ENCODE results near the gene NCSTN.

NCSTN gene

DNA sequence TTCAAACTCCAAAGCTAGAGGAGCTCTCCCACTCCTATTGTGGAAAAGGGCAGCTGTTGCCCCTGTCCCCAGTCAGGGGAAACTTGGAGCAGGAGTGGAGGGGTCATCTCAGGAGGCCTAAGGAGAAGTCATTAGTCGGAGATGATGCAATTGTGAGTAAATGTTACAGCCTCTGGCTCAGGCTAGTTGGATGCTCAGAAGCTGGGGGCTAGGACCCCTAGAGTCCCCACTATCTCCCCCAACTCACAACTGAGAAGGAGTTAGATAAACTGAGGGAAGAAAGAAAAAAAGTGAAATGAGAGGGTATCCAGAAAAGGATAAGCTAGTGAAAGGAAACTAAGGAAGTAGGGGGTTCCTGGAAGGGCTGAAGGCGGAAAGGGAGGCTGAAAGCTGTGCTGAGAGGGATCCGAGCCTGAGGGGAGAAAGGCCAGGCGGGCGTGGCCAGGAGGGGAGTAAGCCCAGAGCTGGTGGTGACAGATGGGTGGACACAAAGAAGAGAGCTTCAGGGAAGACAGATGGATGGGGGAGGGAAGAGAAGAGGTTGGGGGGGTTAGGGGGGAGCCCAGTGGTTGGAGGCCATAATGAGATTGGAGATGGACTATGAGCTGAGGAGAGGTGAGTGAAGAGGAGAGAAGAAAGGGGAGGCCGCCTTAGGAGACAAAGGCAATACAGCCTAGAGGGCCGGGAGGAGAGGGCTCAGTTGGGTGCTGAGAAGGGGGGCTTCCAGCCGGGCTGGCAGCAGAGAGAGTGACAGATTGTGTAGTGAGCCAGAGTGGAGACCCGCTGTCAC is 19.2 kb downstream of the NCSTN start:
- Histone ChIP-seq H3K27ac (ENCODE audit: low read depth, low read length, severe bottlenecking) (peak overlapping the region; percentile 90), H3K4me1 (ENCODE audit: control insufficient read depth, insufficient read depth, low read length, poor library complexity, severe bottlenecking) (peaks cover 12% of the 10 kb centered on the region), H3K36me3 (ENCODE audit: control insufficient read depth, insufficient read depth, low read length) (peaks cover 34% of the 10 kb centered on the region), H3K4me3 (ENCODE audit: extremely low read depth, insufficient read depth, low read length, poor library complexity, severe bottlenecking) (no peak overlapping the region), H3K9me3 (ENCODE audit: control insufficient read depth, low read length) (no peaks in the 10 kb centered on the region)
- WGBS, 2 experiments (ENCODE audit: insufficient coverage in 2 of 2), result 73 to 76% methylated on average over 8 of the region's 9 CpGs

DNA sequence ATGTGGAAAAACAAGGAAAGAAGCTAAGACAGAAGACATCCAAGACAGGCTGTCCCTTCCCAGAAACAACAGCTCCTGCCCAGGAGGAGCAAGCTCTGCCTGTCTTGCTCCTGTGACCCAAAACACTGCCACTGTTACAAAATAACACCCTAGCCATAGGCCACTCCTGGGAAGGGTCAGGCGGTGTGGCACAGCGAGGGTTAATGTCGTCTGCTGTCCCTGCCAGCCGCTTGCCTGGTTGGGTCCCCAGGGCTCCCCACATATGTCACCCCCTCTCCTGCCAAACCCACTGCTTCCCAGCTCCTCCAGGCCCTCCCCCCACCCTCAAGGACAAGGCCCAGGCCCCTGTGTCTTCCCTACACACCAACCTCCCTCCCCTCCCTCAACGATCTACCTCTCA is 19.8 kb downstream of the NCSTN start:
- no peaks in the 10 kb centered on the region for H3K9me3 ChIP-seq (ENCODE audit: control insufficient read depth, low read length)
- 67 to 72% methylated on average over 3 to 4 of the region's 5 CpGs for WGBS, 2 experiments (ENCODE audit: insufficient coverage in 2 of 2)
- peaks cover 28% of the 10 kb centered on the region for H3K36me3 ChIP-seq (ENCODE audit: control insufficient read depth, insufficient read depth, low read length)

DNA sequence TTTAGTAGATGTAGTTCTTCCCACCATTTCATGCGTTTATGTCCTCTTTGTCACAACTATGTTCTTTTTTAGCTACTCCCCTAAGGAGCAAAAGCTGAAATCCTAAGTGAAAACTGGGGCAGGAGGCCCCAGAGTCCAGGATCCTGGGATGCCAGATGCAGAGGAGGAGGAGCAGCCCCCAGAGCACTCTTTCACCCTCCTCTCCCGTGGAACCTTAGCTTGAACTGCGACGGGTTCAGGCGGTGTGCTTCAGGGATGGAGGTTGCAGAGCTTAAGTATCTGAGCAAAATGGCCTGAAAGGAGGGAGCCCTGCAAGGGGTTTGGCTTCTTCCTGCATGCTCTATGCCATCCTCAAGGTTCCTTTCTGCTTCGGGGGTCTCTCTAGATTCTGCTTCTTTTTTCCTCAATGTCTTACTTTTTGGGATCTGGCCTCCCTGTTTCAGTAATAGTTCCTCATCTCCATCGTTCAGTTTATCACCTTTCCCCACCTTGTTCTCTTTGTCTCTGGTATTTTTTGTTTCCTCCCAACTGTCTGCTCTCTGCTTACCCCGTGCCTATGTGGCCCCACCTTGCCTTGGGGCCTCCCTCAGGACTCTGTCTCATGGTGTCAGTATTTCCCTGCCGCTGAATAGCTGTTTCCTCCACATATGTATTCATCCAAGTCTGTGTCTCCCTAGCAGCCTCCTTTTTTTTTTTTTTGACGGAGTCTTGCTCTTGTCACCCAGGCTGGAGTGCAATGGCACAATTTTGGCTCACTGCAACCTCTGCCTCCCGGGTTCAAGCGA is 21.0 kb downstream of the NCSTN start:
- no peak overlapping the region for H3K4me3 ChIP-seq (ENCODE audit: extremely low read depth, insufficient read depth, low read length, poor library complexity, severe bottlenecking)
- H3K27ac ChIP-seq (ENCODE audit: low read depth, low read length, severe bottlenecking), result no peak overlapping the region
- no peaks in the 10 kb centered on the region for H3K9me3 ChIP-seq (ENCODE audit: control insufficient read depth, low read length)
- peaks cover 18% of the 10 kb centered on the region for H3K36me3 ChIP-seq (ENCODE audit: control insufficient read depth, insufficient read depth, low read length)
- H3K4me1 ChIP-seq (ENCODE audit: control insufficient read depth, insufficient read depth, low read length, poor library complexity, severe bottlenecking), result peaks cover 12% of the 10 kb centered on the region
- WGBS, 2 experiments (ENCODE audit: insufficient coverage in 2 of 2), result 80 to 85% methylated on average over 7 to 8 of the region's 12 CpGs

More for the DNA sequence above, 19.8 kb downstream of the NCSTN start:
- H3K4me3 ChIP-seq (ENCODE audit: extremely low read depth, insufficient read depth, low read length, poor library complexity, severe bottlenecking), result no peak overlapping the region
- peaks cover 12% of the 10 kb centered on the region for H3K4me1 ChIP-seq (ENCODE audit: control insufficient read depth, insufficient read depth, low read length, poor library complexity, severe bottlenecking)
- H3K27ac ChIP-seq (ENCODE audit: low read depth, low read length, severe bottlenecking), result peak overlapping the region; percentile 90

DNA sequence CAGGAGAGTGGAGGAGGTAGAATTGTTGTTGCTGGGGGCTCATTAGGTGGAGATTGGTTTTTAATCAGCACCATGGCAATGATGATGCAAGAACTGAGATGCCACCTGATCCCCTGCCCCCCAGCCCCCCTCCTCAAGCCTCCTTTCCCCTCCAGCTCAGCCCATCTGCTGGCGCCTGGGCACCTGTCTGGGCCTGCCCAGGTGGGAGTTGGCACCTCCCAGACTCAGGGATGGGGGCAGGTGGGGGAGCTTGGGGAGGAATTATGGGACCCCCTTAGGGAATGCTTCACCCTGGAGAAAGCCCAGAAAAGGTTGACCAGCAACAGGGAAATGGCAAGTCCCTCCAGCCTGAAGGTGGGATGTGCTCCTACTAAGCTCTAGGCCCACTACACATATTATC is 22.1 kb downstream of the NCSTN start:
- WGBS, 2 experiments (ENCODE audit: insufficient coverage in 2 of 2), result no CpG with 5 or more reads among the region's 1 CpG
- no peak overlapping the region for H3K27ac ChIP-seq (ENCODE audit: low read depth, low read length, severe bottlenecking)
- H3K4me1 ChIP-seq (ENCODE audit: control insufficient read depth, insufficient read depth, low read length, poor library complexity, severe bottlenecking), result peaks cover 12% of the 10 kb centered on the region
- no peaks in the 10 kb centered on the region for H3K9me3 ChIP-seq (ENCODE audit: control insufficient read depth, low read length)
- H3K36me3 ChIP-seq (ENCODE audit: control insufficient read depth, insufficient read depth, low read length), result peaks cover 8% of the 10 kb centered on the region
- H3K4me3 ChIP-seq (ENCODE audit: extremely low read depth, insufficient read depth, low read length, poor library complexity, severe bottlenecking), result no peak overlapping the region

DNA sequence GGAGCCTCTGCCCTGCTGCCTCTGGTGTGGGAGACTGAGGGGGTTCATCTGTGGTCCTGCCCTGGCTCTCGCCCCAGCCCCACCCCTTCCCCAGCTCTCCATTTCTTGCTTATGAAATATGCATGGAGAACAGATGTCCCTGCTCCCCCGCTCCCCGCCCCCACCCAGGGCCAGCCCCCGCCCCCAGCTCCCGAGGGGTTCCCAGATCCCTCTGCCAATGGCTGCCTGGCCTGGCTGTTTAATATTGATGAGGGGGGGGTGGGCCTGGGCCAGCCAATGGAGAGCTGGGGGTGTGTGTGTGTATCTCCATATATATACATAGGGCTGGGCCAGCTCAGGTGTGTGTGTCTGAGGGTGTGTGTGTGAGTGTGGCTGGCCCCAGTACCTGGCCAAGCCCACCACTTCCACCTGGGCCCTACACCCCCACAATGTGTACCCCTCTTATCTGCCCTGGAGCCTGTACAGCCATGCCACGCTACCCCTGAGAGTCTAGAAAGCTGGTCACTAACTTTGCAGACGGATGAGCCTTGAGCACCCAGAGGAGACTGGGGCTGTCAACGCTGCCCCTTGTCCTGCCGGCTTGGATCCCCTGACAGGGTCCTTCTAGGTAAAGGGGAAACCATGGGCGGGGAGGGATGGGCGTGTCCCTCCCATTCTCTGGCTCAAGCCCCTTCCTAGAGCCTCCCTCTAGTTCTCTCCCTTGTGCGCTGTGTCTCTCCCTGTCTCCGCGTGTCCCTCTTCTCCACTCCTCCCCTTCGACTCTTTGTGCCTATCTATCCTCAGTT is 23.7 kb downstream of the NCSTN start, which contains the start of gene NHLH1:
TSS of gene NHLH1 (plus strand) at position 341 of the 785 bp plus-strand sequence. CDS start 3,661 bp downstream, outside the sequence.
- peaks cover 9% of the 10 kb centered on the region for H3K4me1 ChIP-seq (ENCODE audit: control insufficient read depth, insufficient read depth, low read length, poor library complexity, severe bottlenecking)
- whole genome bisulfite sequencing, 2 experiments (ENCODE audit: insufficient coverage in 2 of 2), result 76 to 88% methylated on average over 5 to 7 of the region's 15 CpGs
- H3K27ac ChIP-seq (ENCODE audit: low read depth, low read length, severe bottlenecking), result no peak within 1 kb of the TSS
- no peak within 1 kb of the TSS for H3K4me3 ChIP-seq (ENCODE audit: extremely low read depth, insufficient read depth, low read length, poor library complexity, severe bottlenecking)
- no peaks in the 10 kb centered on the region for H3K36me3 ChIP-seq (ENCODE audit: control insufficient read depth, insufficient read depth, low read length)
- no peaks in the 10 kb centered on the region for H3K9me3 ChIP-seq (ENCODE audit: control insufficient read depth, low read length)

- Histone ChIP-seq H3K4me3 (ENCODE audit: extremely low read depth, insufficient read depth, low read length, poor library complexity, severe bottlenecking) (no peak overlapping the region), H3K36me3 (ENCODE audit: control insufficient read depth, insufficient read depth, low read length) (no peaks in the 10 kb centered on the region), H3K9me3 (ENCODE audit: control insufficient read depth, low read length) (no peaks in the 10 kb centered on the region), H3K27ac (ENCODE audit: low read depth, low read length, severe bottlenecking) (no peak overlapping the region), H3K4me1 (ENCODE audit: control insufficient read depth, insufficient read depth, low read length, poor library complexity, severe bottlenecking) (peaks cover 3% of the 10 kb centered on the region)
- WGBS, 2 experiments (ENCODE audit: insufficient coverage in 2 of 2), result 87 to 94% methylated on average over 4 of the region's 4 CpGs
These were observed 24.3 kb downstream of the NCSTN start for GRCh38 chr1:160367516-160367900.

GRCh38 chr1:160367934-160368923 is 25.0 kb downstream of the NCSTN start:
- Histone ChIP-seq H3K9me3 (ENCODE audit: control insufficient read depth, low read length) (no peaks in the 10 kb centered on the region), H3K36me3 (ENCODE audit: control insufficient read depth, insufficient read depth, low read length) (no peaks in the 10 kb centered on the region), H3K4me1 (ENCODE audit: control insufficient read depth, insufficient read depth, low read length, poor library complexity, severe bottlenecking) (no peaks in the 10 kb centered on the region), H3K27ac (ENCODE audit: low read depth, low read length, severe bottlenecking) (no peak overlapping the region), H3K4me3 (ENCODE audit: extremely low read depth, insufficient read depth, low read length, poor library complexity, severe bottlenecking) (no peak overlapping the region)
- 89% methylated on average over 3 of the region's 4 CpGs; no CpG with 5 or more reads in 1 of the 2 experiments for WGBS, 2 experiments (ENCODE audit: insufficient coverage in 2 of 2)

- WGBS, 2 experiments (ENCODE audit: insufficient coverage in 2 of 2), result no CpG with 5 or more reads among the region's 1 CpG
- no peak overlapping the region for H3K27ac ChIP-seq (ENCODE audit: low read depth, low read length, severe bottlenecking)
These were observed 25.9 kb downstream of the NCSTN start for GRCh38 chr1:160369087-160369486.

DNA sequence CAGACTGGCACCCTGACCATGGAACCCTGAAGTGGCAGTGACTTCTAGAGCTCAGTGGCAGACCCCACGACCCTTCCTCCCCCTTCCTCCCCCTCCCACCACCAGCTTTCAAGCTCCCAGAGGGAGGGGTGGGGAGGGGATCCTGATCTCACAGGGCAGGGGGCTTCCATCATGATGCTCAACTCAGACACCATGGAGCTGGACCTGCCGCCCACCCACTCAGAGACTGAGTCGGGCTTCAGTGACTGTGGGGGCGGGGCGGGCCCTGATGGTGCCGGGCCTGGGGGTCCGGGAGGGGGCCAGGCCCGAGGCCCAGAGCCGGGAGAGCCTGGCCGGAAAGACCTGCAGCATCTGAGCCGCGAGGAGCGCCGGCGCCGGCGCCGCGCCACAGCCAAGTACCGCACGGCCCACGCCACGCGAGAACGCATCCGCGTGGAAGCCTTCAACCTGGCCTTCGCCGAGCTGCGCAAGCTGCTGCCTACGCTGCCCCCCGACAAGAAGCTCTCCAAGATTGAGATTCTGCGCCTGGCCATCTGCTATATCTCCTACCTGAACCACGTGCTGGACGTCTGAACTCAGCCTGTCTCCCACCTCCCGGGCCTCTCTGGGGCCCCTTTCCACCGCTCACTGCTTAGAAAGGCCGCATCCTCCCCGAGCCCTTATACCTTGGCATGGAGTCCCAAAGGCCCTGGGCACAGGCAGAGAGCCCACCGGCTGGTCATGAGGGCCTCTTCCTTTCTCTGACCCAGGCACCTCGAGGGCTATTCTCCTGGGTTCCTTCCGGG is 27.6 kb downstream of the NCSTN start:
- H3K9me3 ChIP-seq (ENCODE audit: control insufficient read depth, low read length), result no peaks in the 10 kb centered on the region
- H3K4me1 ChIP-seq (ENCODE audit: control insufficient read depth, insufficient read depth, low read length, poor library complexity, severe bottlenecking), result peaks cover 11% of the 10 kb centered on the region
- WGBS, 2 experiments (ENCODE audit: insufficient coverage in 2 of 2), result 92 to 93% methylated on average over 36 to 38 of the region's 42 CpGs
- no peak overlapping the region for H3K27ac ChIP-seq (ENCODE audit: low read depth, low read length, severe bottlenecking)
- no peak overlapping the region for H3K4me3 ChIP-seq (ENCODE audit: extremely low read depth, insufficient read depth, low read length, poor library complexity, severe bottlenecking)
- no peaks in the 10 kb centered on the region for H3K36me3 ChIP-seq (ENCODE audit: control insufficient read depth, insufficient read depth, low read length)

More at GRCh38 chr1:160369087-160369486, 25.9 kb downstream of the NCSTN start:
- no peaks in the 10 kb centered on the region for H3K4me1 ChIP-seq (ENCODE audit: control insufficient read depth, insufficient read depth, low read length, poor library complexity, severe bottlenecking)
- H3K4me3 ChIP-seq (ENCODE audit: extremely low read depth, insufficient read depth, low read length, poor library complexity, severe bottlenecking), result no peak overlapping the region
- H3K36me3 ChIP-seq (ENCODE audit: control insufficient read depth, insufficient read depth, low read length), result no peaks in the 10 kb centered on the region
- no peaks in the 10 kb centered on the region for H3K9me3 ChIP-seq (ENCODE audit: control insufficient read depth, low read length)

Measured in mesodermal cell (in vitro differentiated cells).